Neural cell (in vitro differentiated cells): ENCODE results near the gene NHS. TPM values are rescaled to one million over a fixed set of nuclear protein-coding genes. Genes with fewer than 3 reads are reported as not detected.

Source experiments
- H2AFZ ChIP-seq: fragments of 200-600, 300-800 bp; sonication (generic), shearing (Covaris generic); 2 replicates; pipeline ENCODE4 v1.6.0; 2014; ENCODE audit warnings: low read depth, mild to moderate bottlenecking, antibody characterized with exemption, low read length, moderate library complexity
- H3F3A ChIP-seq: fragments of 200-600 bp; shearing (Covaris generic); 2 replicates; pipeline ENCODE4 v1.6.1; 2016; ENCODE audit warnings: mild to moderate bottlenecking, moderate library complexity, mixed read lengths, antibody characterized with exemption, low read length; ENCODE audit not compliant: insufficient read depth, poor library complexity, severe bottlenecking
- H3K27ac ChIP-seq: fragments of 200-600, 300-800 bp; sonication (generic), shearing (Covaris generic); 2 replicates; pipeline ENCODE4 v1.5.1; 2014; ENCODE audit warnings: mild to moderate bottlenecking, low read length, moderate library complexity
- H3K27me3 ChIP-seq: fragments of 300-800, 200-600 bp; sonication (generic), shearing (Covaris generic); 2 replicates; pipeline ENCODE4 v1.6.0; 2014; ENCODE audit warnings: mild to moderate bottlenecking, low read depth, low read length, moderate library complexity; ENCODE audit not compliant: insufficient read depth
- H3K36me3 ChIP-seq: fragments of 300-800, 200-600 bp; sonication (generic), shearing (Covaris generic); 2 replicates; pipeline ENCODE4 v1.5.1; 2014; ENCODE audit warnings: mild to moderate bottlenecking, antibody characterized with exemption, low read length, moderate library complexity; ENCODE audit not compliant: insufficient read depth
- H3K4me2 ChIP-seq: fragments of 300-800, 200-600 bp; sonication (generic), shearing (Covaris generic); 2 replicates; pipeline ENCODE4 v1.6.0; 2014; ENCODE audit warnings: mild to moderate bottlenecking, low read length
- H3K4me3 ChIP-seq: fragments of 300-800, 200-600 bp; sonication (generic), shearing (Covaris generic); 2 replicates; pipeline ENCODE4 v1.5.1; 2014; ENCODE audit warnings: mild to moderate bottlenecking, low read length, moderate library complexity
- H3K79me2 ChIP-seq: fragments of 200-600 bp; shearing (Covaris generic); replicated peaks from 2 replicates; pipeline ENCODE4 v1.6.0; 2014; ENCODE audit warnings: mild to moderate bottlenecking, low read length, moderate library complexity; ENCODE audit not compliant: insufficient read depth
- H3K9ac ChIP-seq: fragments of 300-800, 200-600 bp; sonication (generic), shearing (Covaris generic); 2 replicates; pipeline ENCODE4 v1.6.1; 2016; ENCODE audit warnings: mild to moderate bottlenecking, low read length, mixed read lengths
- H3K9me2 ChIP-seq: fragments of 200-600 bp; shearing (Covaris generic); 2 replicates; pipeline ENCODE4 v1.6.1; 2016; ENCODE audit warnings: mild to moderate bottlenecking, low read length, mixed read lengths; ENCODE audit not compliant: insufficient read depth
- H3K9me3 ChIP-seq: fragments of 200-600, 300-800 bp; sonication (generic), shearing (Covaris generic); 2 replicates; pipeline ENCODE4 v1.6.1; 2016; ENCODE audit warnings: mild to moderate bottlenecking, mixed run types, low read length, moderate library complexity, mixed read lengths
- H4K20me1 ChIP-seq: fragments of 200-600 bp; shearing (Covaris generic); 2 replicates; pipeline ENCODE4 v1.6.1; 2016; ENCODE audit warnings: mild to moderate bottlenecking, mixed run types; ENCODE audit not compliant: insufficient read depth
- EP300 ChIP-seq: fragments of 450-650 bp; conservative IDR thresholded peaks from 2 replicates; pipeline ENCODE4 v1.6.1; 2014; ENCODE audit warnings: antibody characterized with exemption, mild to moderate bottlenecking, moderate library complexity; ENCODE audit not compliant: poor library complexity, severe bottlenecking
- EZH2 ChIP-seq: fragments of 200-600, 300-800 bp; shearing (Covaris generic), sonication (generic); IDR thresholded peaks from 2 replicates; pipeline ENCODE4 v1.6.1; 2014; ENCODE audit warnings: antibody characterized with exemption, low read length, borderline replicate concordance, mild to moderate bottlenecking; ENCODE audit not compliant: insufficient read depth, poor library complexity, severe bottlenecking
- MXI1 ChIP-seq: fragments of 450-650 bp; conservative IDR thresholded peaks from 2 replicates; pipeline ENCODE4 v1.6.1; 2014; ENCODE audit warnings: antibody characterized with exemption, mild to moderate bottlenecking; ENCODE audit not compliant: poor library complexity, severe bottlenecking
- POLR2AphosphoS5 ChIP-seq: IDR thresholded peaks from 2 replicates; pipeline ENCODE4 v1.6.1; 2012
- RAD21 ChIP-seq: fragments of 450-650 bp; conservative IDR thresholded peaks from 2 replicates; pipeline ENCODE4 v1.6.1; 2014; ENCODE audit warnings: antibody characterized with exemption, mild to moderate bottlenecking, moderate library complexity
- REST ChIP-seq: IDR thresholded peaks from 2 replicates; pipeline ENCODE4 v1.6.1; 2012; ENCODE audit warnings: borderline replicate concordance
- SMC3 ChIP-seq: fragments of 450-650 bp; conservative IDR thresholded peaks from 2 replicates; pipeline ENCODE4 v1.6.1; 2014; ENCODE audit warnings: antibody characterized with exemption, mild to moderate bottlenecking, moderate library complexity; ENCODE audit not compliant: poor library complexity
- TAF1 ChIP-seq: IDR thresholded peaks from 2 replicates; pipeline ENCODE4 v1.6.1; 2012; ENCODE audit warnings: low read depth
- polyA plus RNA-seq: library from polyadenylated mRNA; depleted of rRNA; stranded (reverse); fragments of >200 nt; gene quantifications from 2 replicates; pipeline ENCODE4 v1.2.3, GENCODE V29; 2014
- TF ChIP-seq, protein P1 (sequence below): fragments of 450-650 bp; IDR thresholded peaks from 2 replicates; pipeline ENCODE4 v1.5.1; 2014; ENCODE audit warnings: antibody characterized with exemption, mild to moderate bottlenecking, moderate library complexity; ENCODE audit not compliant: poor library complexity, severe bottlenecking

Gene NHS
- polyA plus RNA-seq, 1 donor from 2014 or later, result 1.9 TPM

- Histone ChIP-seq H2AFZ (no peak overlapping the region), H3K9me2 (no peaks in the 10 kb centered on the region), H3K36me3 (no peaks in the 10 kb centered on the region), H3K79me2 (no peaks in the 10 kb centered on the region), H3K27me3 (no peaks in the 10 kb centered on the region), H3K4me3 (no peak overlapping the region), H3K4me2 (no peak overlapping the region), H3F3A (no peaks in the 10 kb centered on the region), H3K27ac (no peak overlapping the region), H3K9ac (no peak overlapping the region), H3K9me3 (no peaks in the 10 kb centered on the region), H4K20me1 (no peaks in the 10 kb centered on the region)
- TF ChIP-seq REST, result no peak
- TF ChIP-seq, protein P1, sequence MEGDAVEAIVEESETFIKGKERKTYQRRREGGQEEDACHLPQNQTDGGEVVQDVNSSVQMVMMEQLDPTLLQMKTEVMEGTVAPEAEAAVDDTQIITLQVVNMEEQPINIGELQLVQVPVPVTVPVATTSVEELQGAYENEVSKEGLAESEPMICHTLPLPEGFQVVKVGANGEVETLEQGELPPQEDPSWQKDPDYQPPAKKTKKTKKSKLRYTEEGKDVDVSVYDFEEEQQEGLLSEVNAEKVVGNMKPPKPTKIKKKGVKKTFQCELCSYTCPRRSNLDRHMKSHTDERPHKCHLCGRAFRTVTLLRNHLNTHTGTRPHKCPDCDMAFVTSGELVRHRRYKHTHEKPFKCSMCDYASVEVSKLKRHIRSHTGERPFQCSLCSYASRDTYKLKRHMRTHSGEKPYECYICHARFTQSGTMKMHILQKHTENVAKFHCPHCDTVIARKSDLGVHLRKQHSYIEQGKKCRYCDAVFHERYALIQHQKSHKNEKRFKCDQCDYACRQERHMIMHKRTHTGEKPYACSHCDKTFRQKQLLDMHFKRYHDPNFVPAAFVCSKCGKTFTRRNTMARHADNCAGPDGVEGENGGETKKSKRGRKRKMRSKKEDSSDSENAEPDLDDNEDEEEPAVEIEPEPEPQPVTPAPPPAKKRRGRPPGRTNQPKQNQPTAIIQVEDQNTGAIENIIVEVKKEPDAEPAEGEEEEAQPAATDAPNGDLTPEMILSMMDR, result no peak
- TF ChIP-seq SMC3, result no peak
- no peak for TF ChIP-seq MXI1
- TF ChIP-seq TAF1, result no peak
These were observed 209.3 kb downstream of the NHS start for GRCh38 chrX:17584248-17584681.

GRCh38 chrX:17585006-17585405 lies 210.0 kb downstream of the NHS start:
- Histone ChIP-seq H3K9me2 (no peaks in the 10 kb centered on the region), H3K4me2 (no peak overlapping the region), H4K20me1 (no peaks in the 10 kb centered on the region), H3F3A (no peaks in the 10 kb centered on the region), H3K4me3 (no peak overlapping the region), H3K27ac (no peak overlapping the region), H3K79me2 (no peaks in the 10 kb centered on the region), H3K36me3 (no peaks in the 10 kb centered on the region), H2AFZ (no peak overlapping the region), H3K9ac (no peak overlapping the region), H3K9me3 (no peaks in the 10 kb centered on the region), H3K27me3 (no peaks in the 10 kb centered on the region)
- TF ChIP-seq EP300, result no peak
- TF ChIP-seq POLR2AphosphoS5, result no peak
- no peak for TF ChIP-seq SMC3
- TF ChIP-seq MXI1, result no peak

- Histone ChIP-seq H3K79me2 (no peaks in the 10 kb centered on the region), H3K27ac (no peak overlapping the region), H3K9ac (no peak overlapping the region), H3K36me3 (no peaks in the 10 kb centered on the region), H3K9me2 (no peaks in the 10 kb centered on the region), H3K9me3 (no peaks in the 10 kb centered on the region), H3K4me3 (no peak overlapping the region), H2AFZ (no peak overlapping the region), H3K27me3 (no peaks in the 10 kb centered on the region), H4K20me1 (no peaks in the 10 kb centered on the region), H3K4me2 (no peak overlapping the region), H3F3A (no peaks in the 10 kb centered on the region)
- TF ChIP-seq MXI1, result no peak
- TF ChIP-seq, protein P1, result no peak
- no peak for TF ChIP-seq EZH2
- TF ChIP-seq RAD21, result no peak
- no peak for TF ChIP-seq EP300
- TF ChIP-seq REST, result no peak
- TF ChIP-seq POLR2AphosphoS5, result no peak
- no peak for TF ChIP-seq SMC3
- TF ChIP-seq TAF1, result no peak
These were observed 212.4 kb downstream of the NHS start for GRCh38 chrX:17587366-17587765.
